Endothelial cell of umbilical vein (primary cell): Measurements from ENCODE around the gene LIN7C. TPM values are rescaled to one million over a fixed set of nuclear protein-coding genes. Genes with fewer than 3 reads are reported as not detected.

Experiments used
- BruUV-seq: library from RNA; stranded (reverse); fragments of 400-500 nt; replicated peaks from 2 replicates; lab custom pipeline; 2021; lab: Mats Ljungman, UMichigan
- CTCF ChIA-PET: fragments of 300-600, 350-600 bp; sonication (Branson Sonifier 250); formaldehyde crosslinking; loops from one replicate; lab custom pipeline; 2021; ENCODE audit warnings: antibody characterized with exemption, inconsistent platforms; lab: Charles Lee
- POLR2A ChIA-PET: fragments of 300-600, 350-600 bp; sonication (Branson Sonifier 250); formaldehyde crosslinking; loops from one replicate; lab custom pipeline; 2021; ENCODE audit warnings: antibody characterized with exemption, inconsistent platforms; lab: Charles Lee
- DNase-seq: peaks from one replicate; pipeline ENCODE4 v3.0.0-alpha.2; 2011; ENCODE audit warnings: low read depth, low spot score
- FAIRE-seq: peaks from 2 replicates; lab custom pipeline; 2011; peaks lifted over from hg19 to GRCh38; lab: Jason Lieb, UNC
- H2AFZ ChIP-seq: 2 replicates; pipeline ENCODE4 v1.6.0; 2012; ENCODE audit warnings: low read depth, low read length, control low read depth, inconsistent platforms
- H3K27ac ChIP-seq: 2 replicates; pipeline ENCODE4 v1.5.1; 2011; ENCODE audit warnings: low read depth, mild to moderate bottlenecking, control low read depth, low read length, moderate library complexity; ENCODE audit not compliant: insufficient read depth
- H3K27me3 ChIP-seq, 2 experiments: 2 replicates each; pipeline versions ENCODE4 v1.6.0 to v1.6.1; 2011; ENCODE audit warnings: low read length in 2 of 2, mixed read lengths in 1 of 2; ENCODE audit not compliant: control insufficient read depth in 2 of 2, insufficient read depth in 2 of 2
- H3K36me3 ChIP-seq, 2 experiments: 2 replicates in 1 of 2; 3 replicates in 1 of 2; pipeline ENCODE4 v1.5.1; 2011; ENCODE audit warnings: low read length in 2 of 2, mild to moderate bottlenecking in 1 of 2, moderate library complexity in 1 of 2; ENCODE audit not compliant: control insufficient read depth in 2 of 2, insufficient read depth in 2 of 2; ENCODE audit errors: extremely low read depth in 1 of 2
- H3K4me1 ChIP-seq: 3 replicates; pipeline ENCODE4 v1.5.1; 2011; ENCODE audit warnings: mild to moderate bottlenecking, low read length; ENCODE audit not compliant: control insufficient read depth, insufficient read depth; ENCODE audit errors: extremely low read depth
- H3K4me2 ChIP-seq: 2 replicates; pipeline ENCODE4 v1.6.1; 2011; ENCODE audit warnings: low read length, control low read depth, mixed read lengths; ENCODE audit not compliant: insufficient read depth
- H3K4me3 ChIP-seq, 3 experiments: fragments of 200-600 bp in 1 of 3; sonication (generic), shearing (Covaris generic) in 1 of 3; replicated peaks in 1 of 3; 2 replicates each; pipeline ENCODE4 v1.5.1; 2011 to 2016; ENCODE audit warnings: control low read depth in 3 of 3, low read length in 3 of 3, mild to moderate bottlenecking in 2 of 3, inconsistent platforms in 1 of 3, low read depth in 1 of 3, moderate library complexity in 1 of 3; ENCODE audit not compliant: insufficient read depth in 1 of 3
- H3K79me2 ChIP-seq: 2 replicates; pipeline ENCODE4 v1.6.0; 2012; ENCODE audit warnings: low read length, inconsistent platforms; ENCODE audit not compliant: control insufficient read depth, insufficient read depth
- H3K9ac ChIP-seq: replicated peaks from 2 replicates; pipeline ENCODE3; 2011; ENCODE audit warnings: low read length, control low read depth; ENCODE audit not compliant: insufficient read depth; ENCODE audit errors: extremely low read depth
- H3K9me1 ChIP-seq: replicated peaks from 3 replicates; pipeline ENCODE4 v1.6.0; 2011; ENCODE audit warnings: mild to moderate bottlenecking, low read length; ENCODE audit not compliant: control insufficient read depth, insufficient read depth; ENCODE audit errors: extremely low read depth
- H3K9me3 ChIP-seq: replicated peaks from 2 replicates; pipeline ENCODE4 v1.5.1; 2012; ENCODE audit warnings: low read length, inconsistent platforms; ENCODE audit not compliant: control insufficient read depth, insufficient read depth
- H4K20me1 ChIP-seq: replicated peaks from 2 replicates; pipeline ENCODE3; 2011; ENCODE audit warnings: mild to moderate bottlenecking, low read length; ENCODE audit not compliant: control insufficient read depth, insufficient read depth; ENCODE audit errors: extremely low read depth
- EZH2 ChIP-seq: IDR thresholded peaks from 2 replicates; pipeline ENCODE4 v1.6.1; 2012; ENCODE audit warnings: borderline replicate concordance, low read depth, mild to moderate bottlenecking, moderate library complexity, low read length, inconsistent platforms; ENCODE audit not compliant: severe bottlenecking
- FOS ChIP-seq: IDR thresholded peaks from 2 replicates; pipeline ENCODE4 v1.6.1; 2011; ENCODE audit warnings: mild to moderate bottlenecking, low read length, moderate library complexity, borderline replicate concordance; ENCODE audit not compliant: insufficient read depth
- GATA2 ChIP-seq: IDR thresholded peaks from 2 replicates; pipeline ENCODE4 v1.7.0; 2011; ENCODE audit warnings: low read depth, mild to moderate bottlenecking, moderate library complexity, mixed read lengths, low read length; ENCODE audit not compliant: insufficient read length, insufficient read depth
- JUN ChIP-seq: IDR thresholded peaks from 2 replicates; pipeline ENCODE4 v1.6.1; 2011; ENCODE audit warnings: borderline replicate concordance, low read depth; ENCODE audit not compliant: insufficient read length, insufficient read depth
- MYC ChIP-seq: IDR thresholded peaks from one replicate; pipeline ENCODE4 v1.6.1; 2011; ENCODE audit warnings: mild to moderate bottlenecking, low read depth, low read length
- POLR2A ChIP-seq: IDR thresholded peaks from 2 replicates; pipeline ENCODE4 v1.6.1; 2012; ENCODE audit warnings: low read depth, mild to moderate bottlenecking, control low read depth, low read length
- POLR2AphosphoS5 ChIP-seq: IDR thresholded peaks from 2 replicates; pipeline ENCODE4 v1.6.1; 2012; ENCODE audit warnings: low read depth, mild to moderate bottlenecking, control low read depth, low read length, moderate library complexity; ENCODE audit not compliant: insufficient read depth
- dilution Hi-C: fragments of 300-500 bp; cut with MboI; formaldehyde crosslinking; loops from one replicate; pipeline ENCODE4 v1.15.0; 2019; ENCODE audit warnings: low sequenced_read_pairs; ENCODE audit not compliant: extremely low pct_ligation_motif_present
- intact Hi-C: fragments of 100-400 bp; cut with micrococcal nuclease; formaldehyde crosslinking; loops from one replicate; pipeline ENCODE4 v1.10.0; 2022
- polyA plus RNA-seq, 4 experiments: library from polyadenylated mRNA; depleted of rRNA in 3 of 4; stranded (reverse) in 3 of 4; unstranded in 1 of 4; fragments of >200 nt; gene quantifications; 2 replicates each; pipeline versions ENCODE4 v1.2.1 to v1.2.3, GENCODE V29; 2011 to 2012; ENCODE audit warnings: missing spikeins in 1 of 4
- total RNA-seq: library from RNA; stranded (reverse); gene quantifications from 2 replicates; pipeline ENCODE4 v1.2.3, GENCODE V29; 2021
- TF ChIP-seq, protein P1 (sequence below), 2 donors: IDR thresholded peaks; 1 replicate in 1 of 2; 2 replicates in 1 of 2; pipeline ENCODE4 v1.5.1; 2011; ENCODE audit warnings: low read length in 2 of 2, mild to moderate bottlenecking in 2 of 2, moderate library complexity in 2 of 2, control low read depth in 1 of 2, inconsistent platforms in 1 of 2, low read depth in 1 of 2; ENCODE audit not compliant: insufficient read depth in 1 of 2; ENCODE audit errors: extremely low read depth in 1 of 2
- TF ChIP-seq, protein P2 (sequence below): IDR thresholded peaks from 2 replicates; pipeline ENCODE4 v1.6.1; 2011; ENCODE audit not compliant: insufficient read depth, insufficient read length

The LIN7C gene
- total and polyA plus RNA-seq, 2 donors (not counting 3 experiments of a cell fraction or from before 2014, with no cell fraction given), result 7.1 to 24.9 TPM

DNA sequence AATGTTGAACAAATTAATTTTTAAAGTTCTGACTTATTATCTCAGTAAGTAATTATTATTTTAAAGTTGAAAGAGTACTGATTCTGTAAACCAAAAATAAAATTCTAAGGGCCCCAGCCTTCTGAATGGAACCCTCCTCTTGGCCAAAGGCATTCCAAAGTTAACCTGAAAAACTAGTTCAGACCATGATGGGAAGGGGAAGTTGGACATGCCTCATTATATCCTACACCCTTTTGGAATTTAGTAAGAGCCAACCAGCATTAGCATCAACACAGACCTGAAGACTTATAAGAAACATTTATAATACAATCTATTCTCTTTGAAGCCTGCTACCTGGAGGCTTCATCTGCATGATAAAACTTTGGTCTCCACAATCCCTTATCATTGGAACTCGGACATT is 52.9 kb downstream of the LIN7C start:
- ChIA-PET CTCF (no interaction called here), POLR2A (no interaction called here)
- Histone ChIP-seq H3K79me2 (no peaks in the 10 kb centered on the region), H3K9ac (no peak overlapping the region), H3K27ac (no peak overlapping the region), H3K4me3 (no peak overlapping the region), H3K9me3 (no peaks in the 10 kb centered on the region), H3K36me3 (no peaks in the 10 kb centered on the region), H3K9me1 (no peaks in the 10 kb centered on the region), H2AFZ (no peak overlapping the region), H3K27me3 (no peaks in the 10 kb centered on the region), H3K4me1 (peaks cover 14% of the 10 kb centered on the region), H3K4me2 (no peak overlapping the region), H4K20me1 (no peaks in the 10 kb centered on the region)
- dilution Hi-C loops (no loop called here), intact Hi-C loops (no loop called here)
- DNase-seq (no peak), FAIRE-seq (no peak)
- BruUV-seq, result no TSS peak
- TF ChIP-seq POLR2AphosphoS5, result no peak
- TF ChIP-seq GATA2, result no peak
- no peak for TF ChIP-seq MYC

DNA sequence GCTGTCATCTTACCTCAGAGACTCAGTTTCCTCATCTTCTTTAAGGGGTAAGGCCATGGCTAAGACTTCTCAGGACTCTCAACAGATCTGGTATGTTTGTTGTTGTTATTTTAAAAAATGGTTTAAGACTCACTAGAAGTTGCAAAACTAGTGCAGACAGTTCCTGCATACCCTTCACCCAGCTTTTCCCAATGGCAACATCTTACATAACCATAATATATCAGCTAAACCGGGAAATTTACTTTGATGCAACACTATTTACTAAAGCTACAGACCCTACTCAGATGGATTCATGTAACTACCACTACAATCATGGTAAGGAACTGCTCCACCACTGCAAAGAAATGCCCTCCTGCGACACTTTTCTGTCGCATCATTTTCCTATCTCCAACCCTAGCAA is 54.4 kb downstream of the LIN7C start:
- DNase-seq (no peak), FAIRE-seq (no peak)
- Histone ChIP-seq H3K9me1 (no peaks in the 10 kb centered on the region), H3K4me1 (peaks cover 16% of the 10 kb centered on the region), H3K36me3 (no peaks in the 10 kb centered on the region), H2AFZ (no peak overlapping the region), H3K9me3 (no peaks in the 10 kb centered on the region), H3K4me3 (no peak overlapping the region), H3K4me2 (no peak overlapping the region), H3K27me3 (no peaks in the 10 kb centered on the region), H4K20me1 (no peaks in the 10 kb centered on the region), H3K9ac (no peak overlapping the region), H3K27ac (no peak overlapping the region), H3K79me2 (no peaks in the 10 kb centered on the region)
- TF ChIP-seq POLR2AphosphoS5, result no peak
- TF ChIP-seq MYC, result no peak
- TF ChIP-seq FOS, result no peak
- TF ChIP-seq, protein P1, sequence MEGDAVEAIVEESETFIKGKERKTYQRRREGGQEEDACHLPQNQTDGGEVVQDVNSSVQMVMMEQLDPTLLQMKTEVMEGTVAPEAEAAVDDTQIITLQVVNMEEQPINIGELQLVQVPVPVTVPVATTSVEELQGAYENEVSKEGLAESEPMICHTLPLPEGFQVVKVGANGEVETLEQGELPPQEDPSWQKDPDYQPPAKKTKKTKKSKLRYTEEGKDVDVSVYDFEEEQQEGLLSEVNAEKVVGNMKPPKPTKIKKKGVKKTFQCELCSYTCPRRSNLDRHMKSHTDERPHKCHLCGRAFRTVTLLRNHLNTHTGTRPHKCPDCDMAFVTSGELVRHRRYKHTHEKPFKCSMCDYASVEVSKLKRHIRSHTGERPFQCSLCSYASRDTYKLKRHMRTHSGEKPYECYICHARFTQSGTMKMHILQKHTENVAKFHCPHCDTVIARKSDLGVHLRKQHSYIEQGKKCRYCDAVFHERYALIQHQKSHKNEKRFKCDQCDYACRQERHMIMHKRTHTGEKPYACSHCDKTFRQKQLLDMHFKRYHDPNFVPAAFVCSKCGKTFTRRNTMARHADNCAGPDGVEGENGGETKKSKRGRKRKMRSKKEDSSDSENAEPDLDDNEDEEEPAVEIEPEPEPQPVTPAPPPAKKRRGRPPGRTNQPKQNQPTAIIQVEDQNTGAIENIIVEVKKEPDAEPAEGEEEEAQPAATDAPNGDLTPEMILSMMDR (IDR thresholded peaks at IDR 0.05; ENCODE audit: extremely low read depth in 1 of 2, insufficient read depth in 1 of 2, low read depth in 1 of 2, low read length in 2 of 2), result no peak
- no peak for TF ChIP-seq GATA2
- TF ChIP-seq, protein P2, sequence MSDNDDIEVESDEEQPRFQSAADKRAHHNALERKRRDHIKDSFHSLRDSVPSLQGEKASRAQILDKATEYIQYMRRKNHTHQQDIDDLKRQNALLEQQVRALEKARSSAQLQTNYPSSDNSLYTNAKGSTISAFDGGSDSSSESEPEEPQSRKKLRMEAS, result no peak
- TF ChIP-seq JUN, result no peak
- no peak for TF ChIP-seq POLR2A
- no peak for TF ChIP-seq EZH2
- intact Hi-C loops, result no loop called here
- no TSS peak for BruUV-seq
- dilution Hi-C loops, result no loop called here
- CTCF ChIA-PET, result interaction anchor here (1.1 kb wide), 1 partner anchor 156 kb away, joined by 3 read pairs; no protein-coding TSS in a partner anchor
- POLR2A ChIA-PET, result no interaction called here
